ENCODE measurements around the gene THEMIS.

GRCh38 chr6:127924440-127924839 is 23.6 kb upstream of the THEMIS start:
- no peak for TF ChIP-seq CTCF (IDR thresholded peaks at IDR 0.05; ENCODE audit: low read length)
- TF ChIP-seq EZH2 (IDR thresholded peaks at IDR 0.05; ENCODE audit: borderline replicate concordance, low read length): no peak

Measured in OCI-LY1 (cell line).